Measurements from ENCODE around the gene DDR2.
"Not testable (repeated sequence)": the region's sequence is repeated elsewhere in the genome, so short reads cannot be mapped to it uniquely, and the experiment has no call there.

The DDR2 gene

GRCh38 chr1:162812357-162812756 is 180.1 kb downstream of the DDR2 start:
- not testable (repeated sequence) for H3K27ac ChIP-seq; DNase-seq (ENCODE audit: low read depth, low spot score)

- DNase-seq (ENCODE audit: low read depth, low spot score); H3K27ac ChIP-seq: not testable (repeated sequence)
Observed at GRCh38 chr1:162818136-162818535, 185.9 kb downstream of the DDR2 start.

DNA sequence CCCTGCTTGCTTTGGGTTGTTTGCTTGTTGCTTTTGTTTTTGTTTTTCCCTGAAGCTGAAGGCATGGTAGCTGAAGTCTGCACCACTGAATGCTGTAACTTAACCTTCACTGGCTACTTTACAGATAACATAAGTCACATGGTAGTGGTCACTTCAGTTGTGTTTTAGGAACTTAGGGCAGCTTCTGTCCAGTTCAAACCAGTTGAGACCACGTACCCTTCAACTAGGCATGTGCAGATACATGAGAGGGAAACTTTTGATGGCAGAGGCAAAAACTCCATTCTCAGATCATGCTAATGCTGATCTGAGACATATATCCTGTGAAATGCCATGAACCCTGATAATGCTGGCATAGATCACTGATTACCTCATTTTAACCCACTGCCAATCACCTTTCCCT is 186.4 kb downstream of the DDR2 start:
- not testable (repeated sequence) for DNase-seq (ENCODE audit: low read depth, low spot score); H3K27ac ChIP-seq

- no peak for DNase-seq (ENCODE audit: low read depth, low spot score)
- no peak overlapping the region for H3K27ac ChIP-seq
Observed at GRCh38 chr1:162822391-162823200, 190.3 kb downstream of the DDR2 start.

GRCh38 chr1:162823231-162823630 is 191.0 kb downstream of the DDR2 start:
- DNase-seq (ENCODE audit: low read depth, low spot score), result no peak

DNA sequence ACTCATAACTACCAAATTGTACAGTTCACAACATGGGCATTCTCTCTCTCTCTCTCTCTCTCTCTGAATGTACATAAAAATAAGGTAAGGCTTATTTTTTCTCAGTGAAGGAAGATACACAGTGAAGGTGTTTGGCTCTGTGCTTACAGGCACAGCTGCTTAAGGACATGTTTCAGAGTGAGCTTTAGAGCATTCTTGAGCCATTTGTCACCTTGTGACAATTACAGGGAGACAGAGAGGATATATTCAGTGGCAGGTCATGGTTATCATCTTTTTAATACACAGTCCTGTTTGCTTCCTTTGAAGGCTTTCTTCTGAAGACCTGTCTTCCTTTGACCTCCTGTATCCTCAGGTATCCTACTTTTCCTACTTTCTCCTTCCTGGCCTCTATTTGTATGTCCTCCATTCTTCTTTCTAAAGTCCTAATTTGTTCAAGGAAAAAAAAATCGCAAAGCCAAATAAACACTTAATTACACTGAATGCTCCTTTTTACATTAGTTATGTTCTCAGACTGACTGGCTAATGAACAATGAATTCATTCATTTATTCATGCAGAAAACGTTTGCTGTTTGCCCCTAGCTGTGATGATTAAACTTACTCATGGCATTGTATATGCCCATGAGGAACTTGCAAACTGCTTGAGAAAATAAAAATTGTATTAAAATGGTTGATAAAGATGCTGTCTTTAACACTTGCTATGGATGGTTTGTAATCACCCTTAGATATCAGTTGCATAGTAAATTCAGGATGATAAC is 191.7 kb downstream of the DDR2 start:
- DNase-seq (ENCODE audit: low read depth, low spot score), result no peak

More at GRCh38 chr1:162823231-162823630, 191.0 kb downstream of the DDR2 start:
- H3K27ac ChIP-seq, result no peak overlapping the region

GRCh38 chr1:162829268-162829667 is 197.0 kb downstream of the DDR2 start:
- H3K27ac ChIP-seq, result no peak overlapping the region
- DNase-seq (ENCODE audit: low read depth, low spot score), result no peak

More for the DNA sequence above, 191.7 kb downstream of the DDR2 start:
- no peak overlapping the region for H3K27ac ChIP-seq

GRCh38 chr1:162832470-162832869 is 200.2 kb downstream of the DDR2 start:
- H3K27ac ChIP-seq, result no peak overlapping the region
- DNase-seq (ENCODE audit: low read depth, low spot score), result no peak

- no peak overlapping the region for H3K27ac ChIP-seq
- DNase-seq (ENCODE audit: low read depth, low spot score), result no peak
Observed at GRCh38 chr1:162835157-162835899, 203.1 kb downstream of the DDR2 start.

Data from epithelial cell of prostate (primary cell).